Stimulated activated CD4-positive, alpha-beta T cell treated with anti-CD3 and anti-CD28 coated beads, Interleukin-1b, Interleukin-23, amount 100 ng/mL, for 24 hours (primary cell): Measurements from ENCODE around the gene MYO18B.
A peak's percentile ranks its signal among the peaks of the same experiment; 100 is the strongest.
"Not testable (repeated sequence)": the region's sequence is repeated elsewhere in the genome, so short reads cannot be mapped to it uniquely, and the experiment has no call there.

Source experiments
- DNase-seq, 4 experiments: peaks; one replicate each; pipeline ENCODE4 v3.0.0-alpha.2; 2020; ENCODE audit warnings: low read depth in 4 of 4, low spot score in 1 of 4

The MYO18B gene

GRCh38 chr22:25970999-25971811 lies 229.2 kb downstream of the MYO18B start:
- no peak for DNase-seq

DNA sequence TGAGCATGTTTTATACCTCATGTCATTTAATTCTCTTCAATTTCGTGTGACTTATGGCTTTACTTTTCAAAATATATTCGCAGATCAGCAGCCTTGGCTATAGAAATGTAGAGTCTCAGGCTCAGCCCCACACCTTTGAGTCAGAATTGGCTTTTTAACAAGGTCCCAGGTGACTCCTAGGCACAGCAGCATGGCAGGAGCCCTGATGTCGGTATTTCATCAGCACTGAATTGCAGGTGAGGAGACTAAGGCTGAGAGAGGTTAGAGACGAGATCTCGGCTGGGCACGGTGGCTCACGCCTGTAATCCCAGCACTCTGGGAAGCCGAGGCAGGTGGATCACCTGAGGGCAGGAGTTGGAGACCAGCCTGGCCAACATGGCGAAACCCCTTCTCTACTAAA lies 230.4 kb downstream of the MYO18B start:
- DNase-seq, result no peak

DNA sequence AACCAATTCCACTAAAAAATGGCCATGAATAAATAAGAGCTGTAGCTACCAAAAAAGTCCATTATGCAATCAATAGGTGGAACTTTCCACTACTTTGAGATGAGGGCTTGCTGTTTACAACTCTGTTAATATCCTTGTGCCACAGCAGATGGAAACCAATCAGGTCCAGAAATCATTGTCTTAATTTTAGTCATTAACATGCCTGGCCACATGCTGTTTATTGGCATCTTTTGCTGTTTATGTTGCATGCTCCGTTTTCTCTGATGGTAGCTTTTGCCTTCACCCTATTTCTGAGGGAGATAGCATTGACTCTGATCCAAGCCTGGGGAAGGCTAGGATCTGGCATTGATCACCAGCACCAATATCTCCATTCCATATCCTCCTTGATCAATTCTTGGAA lies 234.4 kb downstream of the MYO18B start:
- DNase-seq, result no peak

- DNase-seq, result no peak
These were observed 238.0 kb downstream of the MYO18B start for GRCh38 chr22:25979968-25980367.

DNA sequence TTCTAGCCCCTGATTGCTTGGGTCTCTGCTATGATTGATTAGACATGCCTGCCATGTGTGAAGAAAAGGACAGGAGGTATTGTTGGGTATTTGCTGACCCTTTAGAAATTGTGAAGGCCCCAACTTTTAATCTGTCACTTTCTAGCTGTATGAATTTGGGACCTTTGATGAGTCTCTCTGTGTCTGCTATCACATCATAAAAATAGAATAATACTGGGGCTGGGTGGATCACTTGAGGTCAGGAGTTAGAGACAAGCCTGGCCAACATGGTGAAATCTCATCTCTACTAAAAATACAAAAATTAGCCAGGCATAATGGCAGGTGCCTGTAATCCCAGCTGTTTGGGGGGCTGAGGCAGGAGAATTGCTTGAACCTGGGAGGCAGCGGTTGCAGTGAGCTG lies 242.9 kb downstream of the MYO18B start:
- not testable (repeated sequence) for DNase-seq

- DNase-seq, result peak in 1 of 4 experiments; percentile 0
These were observed 246.0 kb downstream of the MYO18B start for GRCh38 chr22:25987948-25988347.

GRCh38 chr22:25990940-25991339 lies 249.0 kb downstream of the MYO18B start:
- DNase-seq, result no peak

DNA sequence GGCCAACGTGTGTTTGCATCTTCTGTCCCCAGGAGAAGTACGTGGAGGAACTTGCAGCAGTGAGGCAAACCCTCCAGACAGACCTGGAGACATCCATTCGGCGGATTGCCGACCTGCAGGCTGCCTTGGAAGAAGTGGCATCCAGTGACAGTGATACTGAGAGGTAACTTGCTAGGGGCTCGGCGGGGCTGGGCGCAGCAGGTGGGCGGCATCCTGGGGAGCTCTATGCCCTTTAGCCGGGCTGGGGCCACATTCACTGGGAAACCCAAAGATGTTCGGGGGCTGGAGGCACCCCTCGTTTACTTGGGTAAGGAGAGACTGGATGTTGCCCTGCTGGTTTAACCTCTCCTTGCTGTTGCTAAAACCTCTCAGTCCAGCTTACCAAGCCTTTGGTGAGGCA lies 250.3 kb downstream of the MYO18B start:
- no peak for DNase-seq

DNA sequence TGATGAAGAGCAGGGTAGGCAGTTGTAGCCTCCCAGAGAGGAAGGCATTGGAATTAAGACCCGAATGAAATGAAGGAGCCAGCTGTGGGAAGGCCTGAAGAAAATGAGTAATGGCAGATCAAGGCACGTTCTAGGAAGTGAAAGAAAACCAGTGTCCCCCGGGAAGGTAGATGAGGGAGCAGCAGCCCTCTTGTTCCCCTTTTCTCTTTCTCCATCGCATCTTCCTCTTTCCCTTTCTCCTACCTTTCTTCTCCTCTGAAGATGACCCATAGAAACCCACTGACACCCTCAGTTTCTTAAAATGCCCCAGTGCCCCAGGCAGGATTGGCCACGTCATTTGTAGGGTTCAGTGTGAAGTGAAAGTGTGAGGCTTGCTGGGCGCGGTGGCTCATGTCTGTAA lies 254.7 kb downstream of the MYO18B start:
- DNase-seq, result no peak

GRCh38 chr22:25997886-25998775 lies 256.1 kb downstream of the MYO18B start:
- DNase-seq, result no peak

- DNase-seq, result no peak
These were observed 260.5 kb downstream of the MYO18B start for GRCh38 chr22:26002456-26002855.

- DNase-seq, result no peak
These were observed 262.5 kb downstream of the MYO18B start for GRCh38 chr22:26004477-26004876.

- no peak for DNase-seq
These were observed 266.6 kb downstream of the MYO18B start for GRCh38 chr22:26008587-26008986.

DNA sequence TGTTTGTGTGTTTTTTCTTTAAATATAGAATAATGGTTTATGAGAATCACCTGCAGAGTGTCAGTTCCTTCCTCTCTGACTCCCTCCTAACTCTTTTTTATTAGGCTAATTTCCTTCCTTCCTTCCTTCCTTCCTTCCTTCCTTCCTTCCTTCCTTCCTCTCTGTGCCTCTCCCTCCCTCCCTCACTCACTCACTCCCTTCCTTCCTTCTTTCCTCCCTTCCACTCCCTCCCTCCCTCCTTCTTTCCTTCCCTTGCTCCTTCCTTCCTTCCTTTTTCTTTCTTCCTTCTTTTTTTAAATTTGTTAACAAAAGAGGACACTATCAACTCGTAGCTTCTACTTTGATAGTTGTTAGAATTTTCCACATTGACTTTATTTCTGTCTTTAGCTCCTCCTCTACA lies 274.9 kb downstream of the MYO18B start:
- DNase-seq, result no peak

- no peak for DNase-seq
These were observed 275.9 kb downstream of the MYO18B start for GRCh38 chr22:26017932-26018331.

DNA sequence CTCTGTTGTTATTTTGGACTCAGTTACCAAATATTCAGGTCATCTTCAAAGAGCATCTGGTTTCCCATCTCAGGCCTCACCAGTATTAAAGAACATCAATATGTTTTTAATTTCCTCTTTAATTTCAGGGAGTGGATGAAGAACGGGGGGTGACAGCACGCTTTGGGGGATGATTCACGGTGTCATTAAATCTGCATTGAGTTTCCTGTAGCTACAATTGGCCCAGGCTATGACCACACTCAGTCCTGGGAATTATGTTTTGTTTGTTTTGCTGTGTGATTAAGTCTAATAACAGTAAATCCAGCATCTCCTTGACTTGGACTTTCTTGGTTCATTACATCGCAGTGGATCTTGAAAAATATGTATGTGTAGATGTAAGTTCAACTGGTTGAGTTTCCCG lies 277.6 kb downstream of the MYO18B start:
- no peak for DNase-seq

DNA sequence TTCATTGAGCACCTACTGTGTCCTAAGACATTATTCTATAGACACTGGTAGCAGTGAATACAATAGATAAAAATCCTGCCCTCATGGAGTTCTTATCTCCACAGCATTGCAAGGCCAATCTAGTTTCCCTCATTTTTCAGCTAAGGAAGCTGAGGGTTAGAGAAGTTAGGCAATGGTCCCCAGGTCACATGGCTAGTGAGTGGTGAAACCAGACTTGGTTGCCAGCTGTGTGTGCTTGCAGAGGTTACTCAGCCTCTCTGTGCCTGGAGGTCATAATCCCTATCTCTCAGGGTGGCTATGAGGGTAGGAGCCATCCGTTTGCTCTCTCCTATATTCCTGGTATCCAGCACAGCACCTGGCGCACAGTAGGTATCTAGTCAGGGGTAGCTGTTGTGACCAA lies 279.5 kb downstream of the MYO18B start:
- no peak for DNase-seq

DNA sequence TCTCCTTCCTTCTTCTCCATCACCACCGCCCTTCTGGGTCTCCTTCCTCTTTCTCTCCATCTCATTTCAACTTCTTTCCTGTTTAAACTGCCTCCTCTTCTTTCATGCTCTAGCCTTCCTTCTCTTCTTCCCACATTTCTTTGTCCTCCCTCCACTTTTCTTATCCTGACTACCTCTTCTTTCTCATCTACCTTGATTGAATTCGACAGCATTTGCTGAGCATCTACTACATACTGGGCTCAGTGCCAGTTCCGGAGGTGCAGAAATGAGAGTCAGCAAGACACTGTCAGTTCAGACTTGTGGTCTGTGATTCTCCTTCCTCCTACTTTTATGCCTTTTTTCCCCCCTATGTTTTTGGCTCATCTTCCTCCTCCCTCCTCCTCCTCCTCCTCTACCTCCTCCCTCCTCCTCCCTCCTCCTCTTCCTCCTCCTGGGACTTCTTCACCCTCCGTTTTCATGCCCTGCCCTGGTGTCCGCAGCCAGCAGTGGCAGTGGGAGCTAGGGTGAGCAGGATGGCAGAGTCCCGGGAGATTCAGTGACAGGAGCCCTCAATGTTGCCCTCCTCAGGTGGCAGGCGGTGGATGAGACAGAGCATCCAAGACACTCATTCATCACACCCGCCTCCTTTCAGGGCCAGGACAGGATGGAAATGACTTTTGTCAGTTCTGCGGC lies 281.3 kb downstream of the MYO18B start:
- no peak for DNase-seq

DNA sequence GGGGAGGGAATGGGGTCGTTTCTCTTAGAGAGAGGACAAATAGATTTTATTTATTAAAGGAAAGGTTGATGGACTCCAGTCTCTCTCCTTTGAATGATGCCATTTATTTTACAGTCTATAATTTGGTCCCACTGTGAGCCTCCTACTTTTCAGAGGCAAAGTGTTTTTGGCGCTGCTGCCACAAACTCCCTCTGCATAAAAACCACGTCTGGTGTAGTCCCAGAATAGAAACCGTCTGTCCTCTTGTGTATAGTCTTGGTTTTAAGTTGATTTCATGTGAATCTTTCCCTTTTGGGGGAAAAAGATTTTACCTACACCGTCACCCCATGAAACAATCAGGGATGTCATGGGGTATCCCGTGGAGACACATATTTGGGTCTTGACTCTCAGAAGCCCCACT lies 283.6 kb downstream of the MYO18B start:
- DNase-seq, result no peak

DNA sequence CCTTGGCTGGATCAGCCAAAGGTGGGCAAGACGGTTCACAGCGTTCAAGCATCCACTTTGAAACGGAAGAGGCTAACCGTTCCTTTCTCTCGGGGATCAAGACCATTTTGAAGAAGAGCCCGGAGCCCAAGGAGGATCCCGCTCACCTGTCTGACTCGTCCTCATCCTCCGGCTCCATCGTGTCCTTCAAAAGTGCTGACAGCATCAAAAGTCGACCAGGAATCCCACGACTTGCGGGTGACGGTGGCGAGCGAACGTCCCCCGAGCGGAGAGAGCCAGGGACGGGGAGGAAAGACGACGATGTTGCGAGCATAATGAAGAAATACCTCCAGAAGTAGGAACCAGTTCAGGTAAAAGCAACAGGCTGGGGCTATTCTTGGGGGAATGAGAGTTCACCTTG lies 285.4 kb downstream of the MYO18B start:
- DNase-seq, result no peak

- DNase-seq, result no peak
These were observed 289.7 kb downstream of the MYO18B start for GRCh38 chr22:26031641-26032040.

DNA sequence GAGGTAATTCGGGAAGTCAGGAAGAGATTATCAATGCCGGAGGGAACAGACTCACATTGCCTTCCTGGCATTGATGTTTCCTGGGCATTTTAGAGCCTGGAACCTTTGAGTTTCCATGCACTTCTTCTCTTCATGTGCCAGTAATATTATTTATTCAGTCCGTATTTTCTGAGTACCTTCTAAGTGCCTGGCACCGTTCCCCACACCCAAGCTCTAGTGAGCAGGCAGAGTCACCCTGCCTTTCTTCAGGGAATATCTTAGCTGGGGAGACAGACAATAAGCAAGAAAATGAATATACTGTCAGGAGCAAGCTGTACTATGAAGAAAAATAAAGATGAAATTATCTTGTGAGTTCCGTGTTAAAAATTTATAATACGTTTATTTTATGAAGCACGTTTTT lies 291.1 kb downstream of the MYO18B start:
- DNase-seq, result no peak
